ENCODE measurements around the gene MLLT1.

Gene MLLT1

GRCh38 chr19:6223461-6224307 lies 56.1 kb downstream of the MLLT1 start:
- Histone ChIP-seq H3K4me2 (ENCODE audit: low read length) (no peak overlapping the region), H3K9ac (ENCODE audit: low read length) (no peak overlapping the region), H3K4me3 (ENCODE audit: low read length) (no peak overlapping the region), H3K79me2 (ENCODE audit: low read length) (peaks cover 33% of the 10 kb centered on the region), H2AFZ (ENCODE audit: low read depth, low read length) (no peak overlapping the region), H3K4me1 (ENCODE audit: low read length) (no peaks in the 10 kb centered on the region), H3K27ac (ENCODE audit: low read length) (no peak overlapping the region), H4K20me1 (ENCODE audit: insufficient read depth, low read length) (peaks cover 15% of the 10 kb centered on the region), H3K9me3 (ENCODE audit: insufficient read depth, low read length) (no peaks in the 10 kb centered on the region), H3K36me3 (replicated peaks; ENCODE audit: low read depth, low read length) (peaks cover 30% of the 10 kb centered on the region), H3K27me3 (ENCODE audit: low read depth, low read length) (no peaks in the 10 kb centered on the region)
- TF ChIP-seq CTCF (IDR thresholded peaks at IDR 0.05; ENCODE audit: low read depth, low read length): no peak
- TF ChIP-seq EZH2phosphoT487 (IDR thresholded peaks at IDR 0.05; ENCODE audit: low read depth): no peak

GRCh38 chr19:6222884-6223283 lies 56.9 kb downstream of the MLLT1 start:
- Histone ChIP-seq H4K20me1 (ENCODE audit: insufficient read depth, low read length) (peaks cover 7% of the 10 kb centered on the region; the same call in 1 of the 2 replicates), H3K4me2 (ENCODE audit: low read length) (no peak overlapping the region), H3K27me3 (ENCODE audit: low read depth, low read length) (no peaks in the 10 kb centered on the region), H2AFZ (ENCODE audit: low read depth, low read length) (no peak overlapping the region), H3K9ac (ENCODE audit: low read length) (no peak overlapping the region), H3K36me3 (replicated peaks; ENCODE audit: low read depth, low read length) (peaks cover 30% of the 10 kb centered on the region), H3K9me3 (ENCODE audit: insufficient read depth, low read length) (no peaks in the 10 kb centered on the region), H3K27ac (ENCODE audit: low read length) (no peak overlapping the region), H3K4me3 (ENCODE audit: low read length) (no peak overlapping the region), H3K79me2 (ENCODE audit: low read length) (peaks cover 26% of the 10 kb centered on the region; the same call in 1 of the 2 replicates), H3K4me1 (ENCODE audit: low read length) (no peaks in the 10 kb centered on the region)
- TF ChIP-seq CTCF (IDR thresholded peaks at IDR 0.05; ENCODE audit: low read depth, low read length) (no peak), EZH2phosphoT487 (IDR thresholded peaks at IDR 0.05; ENCODE audit: low read depth) (no peak)

- H3K27me3 ChIP-seq (ENCODE audit: low read depth, low read length): no peaks in the 10 kb centered on the region
- TF ChIP-seq CTCF (IDR thresholded peaks at IDR 0.05; ENCODE audit: low read depth, low read length) (no peak), EZH2phosphoT487 (IDR thresholded peaks at IDR 0.05; ENCODE audit: low read depth) (no peak)
- no peak overlapping the region for H3K9ac ChIP-seq (ENCODE audit: low read length)
- no peaks in the 10 kb centered on the region for H3K9me3 ChIP-seq (ENCODE audit: insufficient read depth, low read length)
- H3K27ac ChIP-seq (ENCODE audit: low read length): no peak overlapping the region
- H4K20me1 ChIP-seq (ENCODE audit: insufficient read depth, low read length): peaks cover 3% of the 10 kb centered on the region; the same call in 1 of the 2 replicates
- peaks cover 18% of the 10 kb centered on the region; the same call in 1 of the 2 replicates for H3K79me2 ChIP-seq (ENCODE audit: low read length)
- H3K36me3 ChIP-seq (replicated peaks; ENCODE audit: low read depth, low read length): peaks cover 30% of the 10 kb centered on the region
- H3K4me1 ChIP-seq (ENCODE audit: low read length): no peaks in the 10 kb centered on the region
- no peak overlapping the region for H2AFZ ChIP-seq (ENCODE audit: low read depth, low read length)
- no peak overlapping the region for H3K4me3 ChIP-seq (ENCODE audit: low read length)
- no peak overlapping the region for H3K4me2 ChIP-seq (ENCODE audit: low read length)
Measured at GRCh38 chr19:6221878-6222746, 57.7 kb downstream of the MLLT1 start.
